Prostate gland (tissue), 2 donors: ENCODE results near the gene KCNIP2. TPM values are rescaled to one million over a fixed set of nuclear protein-coding genes. Genes with fewer than 3 reads are reported as not detected.
A peak's percentile ranks its signal among the peaks of the same experiment; 100 is the strongest.

Experiments
- DNase-seq: peaks from one replicate; pipeline ENCODE4 v3.0.0-alpha.2; 2019; ENCODE audit warnings: low spot score
- H3K27ac ChIP-seq, 2 donors: fragments of 200-600 bp; sonication (generic); 2 replicates each; pipeline ENCODE4 v1.5.1; 2017 to 2019
- H3K27me3 ChIP-seq: fragments of 200-600 bp; sonication (generic); replicated peaks from 2 replicates; pipeline ENCODE4 v1.5.1; 2019; ENCODE audit not compliant: insufficient read depth
- H3K36me3 ChIP-seq, 2 donors: fragments of 200-600 bp; sonication (generic); 1 replicate in 1 of 2; 2 replicates in 1 of 2; pipeline versions ENCODE4 v1.5.1 to v1.8.1; 2017 to 2019
- H3K4me1 ChIP-seq: fragments of 200-600 bp; sonication (generic); replicated peaks from 2 replicates; pipeline ENCODE4 v1.5.1; 2019
- H3K4me3 ChIP-seq, 2 donors: fragments of 200-600 bp; sonication (generic); 2 replicates each; pipeline ENCODE4 v1.5.1; 2017 to 2019
- H3K9me3 ChIP-seq: fragments of 200-600 bp; sonication (generic); 2 replicates; pipeline ENCODE4 v1.5.1; 2017
- POLR2A ChIP-seq: fragments of 450-650 bp; IDR thresholded peaks from one replicate; pipeline ENCODE4 v1.6.1; 2016; ENCODE audit warnings: antibody characterized with exemption, mild to moderate bottlenecking
- POLR2AphosphoS5 ChIP-seq: sonication (generic); formaldehyde crosslinking; IDR thresholded peaks from one replicate; pipeline ENCODE4 v1.6.1; 2017; ENCODE audit warnings: antibody characterized with exemption
- WGBS: methylation state at CpG from one replicate; pipeline ENCODE4 v1.1.5; 2018; 5-methylcytosine and 5-hydroxymethylcytosine counted together
- intact Hi-C: fragments of 100-400 bp; cut with DNase I; formaldehyde crosslinking; loops from one replicate; pipeline ENCODE4 v1.14.2; 2022
- total RNA-seq, 2 donors: library from RNA; depleted of rRNA; stranded (reverse); fragments of >200 nt; gene quantifications; one replicate each; pipeline ENCODE4 v1.1.0, GENCODE V29; 2016
- TF ChIP-seq, protein P1 (sequence below), 4 experiments: fragments of 200-600 bp in 2 of 4; fragments of 450-650 bp in 2 of 4; sonication (generic) in 2 of 4; IDR thresholded peaks; 1 replicate in 3 of 4; 2 replicates in 1 of 4; pipeline ENCODE4 v1.5.1; 2016 to 2019; ENCODE audit warnings: antibody characterized with exemption in 4 of 4, mild to moderate bottlenecking in 2 of 4, moderate library complexity in 2 of 4

The KCNIP2 gene
- total RNA-seq, 2 donors from 2014 or later = 2.6 to 3.0 TPM

DNA sequence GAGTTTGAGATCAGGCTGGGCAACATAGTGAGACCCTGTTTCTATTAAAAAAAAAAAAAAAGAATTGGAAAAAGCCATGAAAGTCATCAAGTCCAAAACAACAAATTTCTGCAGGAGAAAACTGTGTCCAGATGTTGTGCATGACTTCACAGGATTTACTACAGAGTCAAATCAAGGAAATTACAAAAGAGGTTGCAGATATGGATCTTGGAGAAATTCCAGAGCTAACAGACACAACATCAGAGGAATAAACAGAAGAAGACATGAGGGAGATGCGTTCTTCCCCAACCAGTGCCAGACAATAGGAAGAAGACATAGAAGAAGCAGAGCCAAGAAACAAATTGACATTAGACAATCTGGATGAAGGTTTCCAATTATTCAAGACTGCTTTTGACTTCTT lies 24.3 kb upstream of the KCNIP2 start:
- intact Hi-C loops = no loop called here
- Histone ChIP-seq H3K4me1 (no peaks in the 10 kb centered on the region), H3K27ac (no peak overlapping the region), H3K27me3 (no peaks in the 10 kb centered on the region), H3K4me3 (no peak overlapping the region), H3K36me3 (no peaks in the 10 kb centered on the region), H3K9me3 (no peaks in the 10 kb centered on the region)
- DNase-seq = no peak
- TF ChIP-seq POLR2A (no peak), POLR2AphosphoS5 (peak; percentile 14)
- TF ChIP-seq, protein P1, sequence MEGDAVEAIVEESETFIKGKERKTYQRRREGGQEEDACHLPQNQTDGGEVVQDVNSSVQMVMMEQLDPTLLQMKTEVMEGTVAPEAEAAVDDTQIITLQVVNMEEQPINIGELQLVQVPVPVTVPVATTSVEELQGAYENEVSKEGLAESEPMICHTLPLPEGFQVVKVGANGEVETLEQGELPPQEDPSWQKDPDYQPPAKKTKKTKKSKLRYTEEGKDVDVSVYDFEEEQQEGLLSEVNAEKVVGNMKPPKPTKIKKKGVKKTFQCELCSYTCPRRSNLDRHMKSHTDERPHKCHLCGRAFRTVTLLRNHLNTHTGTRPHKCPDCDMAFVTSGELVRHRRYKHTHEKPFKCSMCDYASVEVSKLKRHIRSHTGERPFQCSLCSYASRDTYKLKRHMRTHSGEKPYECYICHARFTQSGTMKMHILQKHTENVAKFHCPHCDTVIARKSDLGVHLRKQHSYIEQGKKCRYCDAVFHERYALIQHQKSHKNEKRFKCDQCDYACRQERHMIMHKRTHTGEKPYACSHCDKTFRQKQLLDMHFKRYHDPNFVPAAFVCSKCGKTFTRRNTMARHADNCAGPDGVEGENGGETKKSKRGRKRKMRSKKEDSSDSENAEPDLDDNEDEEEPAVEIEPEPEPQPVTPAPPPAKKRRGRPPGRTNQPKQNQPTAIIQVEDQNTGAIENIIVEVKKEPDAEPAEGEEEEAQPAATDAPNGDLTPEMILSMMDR (IDR thresholded peaks at IDR 0.05) = no peak
- 31% methylated on average over 1 of the region's 1 CpG for WGBS

DNA sequence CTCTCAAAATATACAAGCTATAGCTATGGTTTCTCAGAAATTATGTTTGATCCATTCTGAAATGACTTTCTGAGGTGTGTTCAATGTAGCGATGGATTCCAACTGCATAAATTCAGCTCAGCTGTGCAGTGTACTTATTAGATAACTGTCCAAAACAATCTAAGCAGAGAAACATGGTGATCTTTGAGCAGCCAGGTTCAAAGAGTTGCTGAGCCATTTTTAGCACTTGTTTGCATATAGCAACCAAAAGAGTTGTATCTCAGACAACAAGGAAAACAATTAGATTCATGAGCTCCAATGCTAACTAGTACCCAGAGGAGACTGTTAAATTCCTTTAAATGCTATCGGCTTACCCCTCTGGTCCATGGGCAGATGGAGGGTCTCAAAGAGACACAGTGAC lies 15.9 kb upstream of the KCNIP2 start:
- H3K27ac ChIP-seq = no peak overlapping the region
- WGBS = 96% methylated on average over 2 of the region's 2 CpGs
- intact Hi-C loops = no loop called here
- no peak overlapping the region for H3K4me3 ChIP-seq
- TF ChIP-seq, protein P1 (IDR thresholded peaks at IDR 0.05) = no peak
- TF ChIP-seq POLR2AphosphoS5 = no peak
- TF ChIP-seq POLR2A = no peak
- no peaks in the 10 kb centered on the region for H3K4me1 ChIP-seq
- DNase-seq = no peak
- no peaks in the 10 kb centered on the region for H3K27me3 ChIP-seq
- no peaks in the 10 kb centered on the region for H3K36me3 ChIP-seq
- no peaks in the 10 kb centered on the region for H3K9me3 ChIP-seq

DNA sequence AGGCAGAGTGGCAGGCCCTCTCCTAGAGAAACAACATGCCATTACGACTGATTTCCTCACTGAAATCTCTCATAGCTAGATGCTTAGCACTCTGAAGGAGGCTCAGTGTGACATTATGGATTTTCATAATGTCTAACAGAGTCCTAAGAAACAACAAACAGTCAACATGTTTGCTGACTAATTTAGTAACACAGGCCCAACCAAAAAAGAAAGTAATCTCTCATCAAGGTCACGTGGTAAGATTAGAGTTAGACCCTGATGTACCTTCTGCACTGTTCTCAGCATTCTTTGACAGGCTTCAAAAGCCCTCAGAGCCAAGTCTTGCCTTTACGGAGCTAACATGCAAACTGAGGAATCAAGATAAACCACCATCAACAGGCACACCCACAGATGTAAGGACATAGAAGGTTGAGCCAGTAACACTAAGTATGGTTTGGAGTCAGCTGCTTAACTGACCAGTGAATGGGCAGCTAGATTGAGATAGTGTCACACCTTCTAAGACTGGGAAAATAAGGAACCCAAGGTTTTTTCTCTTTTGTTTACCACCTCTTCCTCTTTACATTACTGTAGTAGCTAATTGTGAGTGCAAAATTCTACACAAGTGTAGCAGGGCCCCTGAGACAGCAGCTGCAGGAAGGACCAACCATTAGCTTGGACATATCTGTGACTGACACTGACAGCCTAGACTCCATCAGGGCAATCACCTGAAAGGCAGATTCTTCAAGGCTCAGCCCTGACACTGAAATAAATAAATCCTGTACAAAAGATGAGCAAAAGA lies 15.3 kb upstream of the KCNIP2 start:
- Histone ChIP-seq H3K27me3 (no peaks in the 10 kb centered on the region), H3K4me3 (no peak overlapping the region), H3K36me3 (no peaks in the 10 kb centered on the region), H3K9me3 (no peaks in the 10 kb centered on the region), H3K27ac (no peak overlapping the region), H3K4me1 (no peaks in the 10 kb centered on the region)
- no peak for DNase-seq
- 77% methylated on average over 3 of the region's 3 CpGs for WGBS
- intact Hi-C loops = no loop called here
- no peak for TF ChIP-seq POLR2AphosphoS5
- TF ChIP-seq, protein P1 (IDR thresholded peaks at IDR 0.05) = no peak
- no peak for TF ChIP-seq POLR2A

DNA sequence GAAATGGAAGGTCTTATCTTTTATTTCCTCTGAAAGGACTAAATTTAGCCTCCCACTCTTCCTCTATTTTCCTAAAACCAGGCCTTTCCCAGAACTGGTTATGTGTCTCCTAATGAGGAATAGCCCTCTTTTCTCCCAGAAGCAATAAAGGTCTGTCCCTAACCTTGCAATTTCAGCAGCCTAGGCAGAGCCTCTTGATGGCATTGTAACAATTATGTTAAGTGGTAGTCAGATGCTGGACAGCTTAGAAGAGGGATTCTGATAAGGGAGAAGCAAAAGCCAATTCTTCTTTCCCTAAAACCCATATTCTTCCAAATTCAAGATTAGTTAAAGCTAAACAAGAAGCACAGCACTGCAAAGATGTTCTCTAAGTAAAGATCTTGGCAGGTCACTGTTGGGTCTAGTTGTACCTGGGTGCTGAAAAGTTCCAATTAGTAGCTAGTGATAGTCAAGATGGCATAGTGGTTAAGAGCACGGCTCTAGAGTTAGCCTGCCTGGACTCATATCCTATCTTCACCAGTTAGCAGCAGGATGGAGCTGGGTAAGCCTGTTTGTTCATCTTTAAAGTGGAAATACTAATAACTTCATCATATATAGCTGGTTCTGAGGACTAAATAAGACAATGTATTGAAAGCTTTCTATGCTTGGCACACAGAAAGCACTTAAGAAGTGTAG lies 14.3 kb upstream of the KCNIP2 start:
- WGBS = 100% methylated on average over 1 of the region's 1 CpG

More for the DNA sequence above, 14.3 kb upstream of the KCNIP2 start:
- Histone ChIP-seq H3K27me3 (no peaks in the 10 kb centered on the region), H3K4me3 (no peak overlapping the region), H3K9me3 (no peaks in the 10 kb centered on the region), H3K4me1 (no peaks in the 10 kb centered on the region), H3K27ac (no peak overlapping the region), H3K36me3 (no peaks in the 10 kb centered on the region)
- TF ChIP-seq POLR2A = no peak
- TF ChIP-seq POLR2AphosphoS5 = no peak
- TF ChIP-seq, protein P1 (IDR thresholded peaks at IDR 0.05) = no peak
- intact Hi-C loops = no loop called here
- DNase-seq = no peak
